Memory B cell (primary cell): Measurements from ENCODE around the gene HTT.

Source experiments
- ATAC-seq: fragments of 150-1000 bp; cut with Tn5 transposase; 2 replicates; pipeline ENCODE4 v1.10.0; 2021; ENCODE audit warnings: low read depth, mild to moderate bottlenecking, moderate library complexity
- DNase-seq, 2 donors: peaks; one replicate each; pipeline ENCODE4 v3.0.0; 2022; ENCODE audit warnings: low spot score in 2 of 2
- H3K27ac Mint-ChIP-seq: one replicate; pipeline ENCODE4 v1.8.0; 2022; ENCODE audit warnings: mild to moderate bottlenecking, moderate library complexity, mixed read lengths
- H3K27me3 Mint-ChIP-seq: one replicate; pipeline ENCODE4 v1.8.0; 2022; ENCODE audit warnings: mixed read lengths
- H3K36me3 Mint-ChIP-seq: one replicate; pipeline ENCODE4 v1.8.0; 2022; ENCODE audit warnings: mild to moderate bottlenecking, mixed read lengths
- H3K4me1 Mint-ChIP-seq: one replicate; pipeline ENCODE4 v1.8.0; 2022; ENCODE audit warnings: mixed read lengths
- H3K4me3 Mint-ChIP-seq: one replicate; pipeline ENCODE4 v1.8.0; 2022; ENCODE audit warnings: mild to moderate bottlenecking, moderate library complexity, mixed read lengths
- H3K9me3 Mint-ChIP-seq: one replicate; pipeline ENCODE4 v1.8.0; 2022; ENCODE audit warnings: mixed read lengths

Gene HTT

GRCh38 chr4:3228881-3229280 lies 154.4 kb downstream of the HTT start:
- no peak for ATAC-seq
- Mint-ChIP-seq H3K9me3 (no peaks in the 10 kb centered on the region), H3K4me1 (peaks cover 11% of the 10 kb centered on the region), H3K36me3 (peaks cover 36% of the 10 kb centered on the region), H3K27me3 (no peaks in the 10 kb centered on the region), H3K27ac (no peak overlapping the region), H3K4me3 (no peak overlapping the region)
- no peak for DNase-seq

DNA sequence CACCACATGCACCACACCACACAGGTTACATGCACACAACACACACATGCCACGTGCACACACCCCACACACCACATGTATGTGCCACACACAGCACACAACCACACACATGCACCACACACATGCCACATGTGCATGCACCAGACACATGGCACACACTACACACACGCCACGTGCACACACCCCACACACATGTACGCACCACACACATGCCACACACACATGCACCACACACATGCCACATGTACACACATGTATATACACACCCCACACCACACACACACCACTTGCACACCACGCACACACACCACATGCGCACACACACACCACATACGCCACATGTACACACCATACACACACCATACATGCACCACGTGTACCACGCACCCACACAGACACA lies 154.8 kb downstream of the HTT start:
- Mint-ChIP-seq H3K4me3 (no peak overlapping the region), H3K4me1 (peaks cover 11% of the 10 kb centered on the region), H3K36me3 (peaks cover 35% of the 10 kb centered on the region), H3K27ac (no peak overlapping the region), H3K9me3 (no peaks in the 10 kb centered on the region), H3K27me3 (no peaks in the 10 kb centered on the region)
- DNase-seq (no peak), ATAC-seq (no peak)

DNA sequence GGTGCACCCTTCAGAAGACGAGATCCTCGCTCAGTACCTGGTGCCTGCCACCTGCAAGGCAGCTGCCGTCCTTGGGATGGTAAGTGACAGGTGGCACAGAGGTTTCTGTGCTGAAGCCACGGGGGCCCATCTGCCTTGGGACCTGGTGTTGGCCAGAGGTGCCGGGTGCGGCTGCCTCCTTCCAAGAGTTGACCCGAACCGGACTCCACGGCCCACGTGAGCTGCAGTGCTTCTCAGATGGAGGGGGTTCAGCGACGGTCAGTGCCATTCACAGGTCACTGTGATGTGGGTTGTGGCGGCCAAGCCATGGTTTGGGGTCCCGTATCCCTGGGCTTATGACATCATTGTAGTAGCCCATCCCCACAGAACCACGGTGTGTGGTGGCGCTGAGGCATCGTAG lies 155.5 kb downstream of the HTT start:
- peaks cover 11% of the 10 kb centered on the region for H3K4me1 Mint-ChIP-seq
- ATAC-seq (no peak), DNase-seq (no peak)
- H3K36me3 Mint-ChIP-seq = peaks cover 34% of the 10 kb centered on the region
- no peak overlapping the region for H3K4me3 Mint-ChIP-seq
- no peak overlapping the region for H3K27ac Mint-ChIP-seq
- H3K9me3 Mint-ChIP-seq = no peaks in the 10 kb centered on the region
- H3K27me3 Mint-ChIP-seq = no peaks in the 10 kb centered on the region

DNA sequence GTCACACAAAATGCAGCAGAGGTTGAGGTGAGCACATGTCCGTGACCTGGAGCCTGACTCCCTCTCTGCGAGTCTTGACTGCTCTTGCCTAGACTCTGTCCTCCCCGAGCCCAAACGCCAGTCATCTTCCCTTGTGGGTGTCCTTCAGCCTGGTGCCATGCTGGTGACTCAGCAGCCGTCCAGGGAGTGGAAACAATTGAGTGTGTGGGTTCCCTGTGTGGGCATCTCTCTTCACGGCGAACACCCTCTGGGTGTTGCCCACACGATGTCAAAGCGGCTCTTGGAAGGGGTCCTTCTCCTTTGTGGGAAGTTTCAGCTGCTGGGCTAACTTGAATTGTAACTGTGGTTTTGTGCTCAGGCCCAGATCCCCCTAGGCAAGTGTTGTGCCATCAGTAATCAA lies 157.0 kb downstream of the HTT start:
- H3K4me3 Mint-ChIP-seq = no peak overlapping the region
- DNase-seq (no peak), ATAC-seq (no peak)
- H3K4me1 Mint-ChIP-seq = peaks cover 6% of the 10 kb centered on the region
- H3K27me3 Mint-ChIP-seq = no peaks in the 10 kb centered on the region
- H3K27ac Mint-ChIP-seq = no peak overlapping the region
- peaks cover 35% of the 10 kb centered on the region for H3K36me3 Mint-ChIP-seq
- no peaks in the 10 kb centered on the region for H3K9me3 Mint-ChIP-seq

- H3K27ac Mint-ChIP-seq = no peak overlapping the region
- DNase-seq (no peak), ATAC-seq (no peak)
- peaks cover 4% of the 10 kb centered on the region for H3K4me1 Mint-ChIP-seq
- H3K9me3 Mint-ChIP-seq = no peaks in the 10 kb centered on the region
- H3K36me3 Mint-ChIP-seq = peaks cover 35% of the 10 kb centered on the region
- H3K27me3 Mint-ChIP-seq = no peaks in the 10 kb centered on the region
- no peak overlapping the region for H3K4me3 Mint-ChIP-seq
These were observed 157.5 kb downstream of the HTT start for GRCh38 chr4:3232001-3232400.

DNA sequence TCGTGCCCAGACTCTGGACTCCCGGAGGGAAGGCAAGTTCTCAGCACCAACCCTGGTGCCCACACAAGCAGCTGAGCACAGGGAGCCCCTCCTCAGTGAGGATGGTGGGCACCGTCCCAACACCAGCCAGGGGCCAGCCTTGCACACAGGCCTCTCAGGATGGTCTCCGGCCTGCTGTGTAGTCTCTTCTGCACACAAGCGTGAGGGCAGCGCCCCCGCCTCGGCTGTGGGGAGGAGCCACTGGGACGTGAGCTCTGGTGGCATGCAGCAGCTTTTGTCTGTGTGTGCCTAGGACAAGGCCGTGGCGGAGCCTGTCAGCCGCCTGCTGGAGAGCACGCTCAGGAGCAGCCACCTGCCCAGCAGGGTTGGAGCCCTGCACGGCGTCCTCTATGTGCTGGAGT lies 158.4 kb downstream of the HTT start:
- Mint-ChIP-seq H3K4me3 (no peak overlapping the region), H3K36me3 (peaks cover 40% of the 10 kb centered on the region), H3K4me1 (peaks cover 4% of the 10 kb centered on the region), H3K9me3 (no peaks in the 10 kb centered on the region), H3K27ac (no peak overlapping the region), H3K27me3 (no peaks in the 10 kb centered on the region)
- DNase-seq = no peak
- ATAC-seq = no peak

DNA sequence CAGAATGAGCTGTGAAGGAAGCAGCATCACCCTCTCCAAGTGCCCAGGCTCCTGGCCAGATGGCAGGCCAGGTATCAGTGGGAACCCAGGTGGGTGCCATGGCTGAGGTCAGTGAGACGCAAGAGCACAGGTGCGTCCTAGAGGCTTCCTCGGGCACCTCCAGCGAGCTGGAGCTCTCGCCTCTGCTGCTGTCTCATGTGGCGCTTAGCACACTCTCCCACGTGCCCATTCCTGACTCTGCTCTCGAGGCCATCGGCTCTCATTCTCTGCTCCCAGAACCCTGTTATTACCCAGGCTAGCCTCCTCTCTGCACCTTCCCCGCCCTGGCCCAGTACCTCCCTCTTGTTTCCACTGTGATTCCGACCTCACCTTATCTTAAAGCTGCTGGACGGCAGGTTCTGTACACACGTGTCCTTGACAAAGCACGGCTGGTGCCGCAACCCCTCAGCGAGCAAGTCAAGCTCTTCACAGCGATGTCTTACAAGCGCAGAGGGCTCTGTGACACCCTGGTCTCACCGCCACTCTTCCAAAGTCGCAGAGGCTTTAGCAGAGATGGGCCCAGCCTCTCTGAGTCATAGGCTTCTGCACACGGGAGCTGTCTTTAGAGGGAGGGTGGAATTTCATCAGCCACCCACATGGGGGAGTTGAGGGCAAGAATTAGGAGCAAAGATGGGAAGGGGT lies 159.1 kb downstream of the HTT start:
- DNase-seq = no peak
- Mint-ChIP-seq H3K9me3 (no peaks in the 10 kb centered on the region), H3K4me1 (peaks cover 4% of the 10 kb centered on the region), H3K36me3 (peaks cover 39% of the 10 kb centered on the region), H3K4me3 (no peak overlapping the region), H3K27me3 (no peaks in the 10 kb centered on the region), H3K27ac (no peak overlapping the region)
- no peak for ATAC-seq

GRCh38 chr4:3234171-3235029 lies 159.9 kb downstream of the HTT start:
- no peak overlapping the region for H3K4me3 Mint-ChIP-seq
- peaks cover 2% of the 10 kb centered on the region for H3K4me1 Mint-ChIP-seq
- H3K9me3 Mint-ChIP-seq = no peaks in the 10 kb centered on the region
- no peak overlapping the region for H3K27ac Mint-ChIP-seq
- peaks cover 32% of the 10 kb centered on the region for H3K36me3 Mint-ChIP-seq
- DNase-seq (no peak), ATAC-seq (no peak)
- no peaks in the 10 kb centered on the region for H3K27me3 Mint-ChIP-seq

GRCh38 chr4:3235030-3235345 lies 160.5 kb downstream of the HTT start:
- DNase-seq (no peak), ATAC-seq (no peak)
- Mint-ChIP-seq H3K4me3 (no peak overlapping the region), H3K27ac (no peak overlapping the region), H3K4me1 (no peaks in the 10 kb centered on the region), H3K9me3 (no peaks in the 10 kb centered on the region), H3K36me3 (peaks cover 28% of the 10 kb centered on the region), H3K27me3 (no peaks in the 10 kb centered on the region)

- Mint-ChIP-seq H3K9me3 (no peaks in the 10 kb centered on the region), H3K36me3 (peaks cover 30% of the 10 kb centered on the region), H3K27me3 (no peaks in the 10 kb centered on the region), H3K4me1 (no peaks in the 10 kb centered on the region), H3K27ac (no peak overlapping the region), H3K4me3 (no peak overlapping the region)
- no peak for DNase-seq
- ATAC-seq = no peak
These were observed 161.1 kb downstream of the HTT start for GRCh38 chr4:3235581-3235980.

DNA sequence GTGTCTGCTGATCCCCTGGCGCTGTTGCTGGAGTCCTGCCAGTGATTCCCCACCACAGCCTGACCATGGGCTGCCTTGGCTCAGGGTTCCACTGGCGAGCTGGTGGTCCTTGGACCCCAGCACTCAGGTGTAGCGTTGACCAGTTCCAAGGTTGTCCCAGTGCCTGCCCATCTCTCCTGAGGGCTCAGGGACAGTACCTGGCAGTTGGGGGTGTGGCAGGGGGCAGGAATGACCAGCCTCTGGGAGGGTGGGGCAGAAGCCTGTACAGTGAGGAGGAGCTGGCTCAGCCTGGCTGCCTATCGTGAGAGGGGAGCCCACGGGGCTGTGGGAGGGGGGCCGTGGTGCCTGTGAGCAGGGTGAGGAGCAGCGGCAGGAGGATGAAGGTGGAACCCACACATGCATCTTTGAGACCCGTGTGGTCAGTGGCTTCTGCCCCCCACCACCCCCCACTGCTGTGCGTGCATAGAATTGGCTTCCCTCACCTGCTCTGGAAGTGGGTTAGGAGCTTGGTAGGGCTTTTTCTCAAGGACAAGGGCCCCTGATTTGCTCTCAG lies 161.9 kb downstream of the HTT start:
- Mint-ChIP-seq H3K27me3 (no peaks in the 10 kb centered on the region), H3K4me3 (no peak overlapping the region), H3K27ac (no peak overlapping the region), H3K9me3 (no peaks in the 10 kb centered on the region), H3K4me1 (no peaks in the 10 kb centered on the region), H3K36me3 (peaks cover 33% of the 10 kb centered on the region)
- DNase-seq (no peak), ATAC-seq (no peak)

DNA sequence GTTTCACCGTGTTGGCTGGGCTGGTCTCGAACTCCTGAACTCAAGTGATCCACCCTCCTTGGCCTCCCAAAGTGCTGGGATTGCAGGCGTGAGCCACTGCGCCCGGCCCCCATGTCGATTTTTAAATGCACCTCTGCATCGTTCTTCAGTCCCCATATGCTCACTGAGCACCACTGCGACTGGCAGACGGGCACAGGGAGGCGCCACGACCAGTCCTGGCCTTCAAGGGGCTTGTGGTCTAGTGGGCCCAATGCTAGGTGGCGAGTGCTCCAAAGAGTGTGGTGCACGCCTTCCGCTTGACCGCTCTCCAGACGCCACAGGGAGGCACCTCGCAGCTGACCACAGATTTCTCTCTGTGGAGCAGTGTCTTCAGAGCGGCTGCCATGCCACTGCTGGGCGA lies 162.8 kb downstream of the HTT start:
- no peaks in the 10 kb centered on the region for H3K27me3 Mint-ChIP-seq
- H3K36me3 Mint-ChIP-seq = peaks cover 28% of the 10 kb centered on the region
- no peaks in the 10 kb centered on the region for H3K9me3 Mint-ChIP-seq
- no peak for DNase-seq
- H3K27ac Mint-ChIP-seq = no peak overlapping the region
- no peak overlapping the region for H3K4me3 Mint-ChIP-seq
- no peak for ATAC-seq
- no peaks in the 10 kb centered on the region for H3K4me1 Mint-ChIP-seq

DNA sequence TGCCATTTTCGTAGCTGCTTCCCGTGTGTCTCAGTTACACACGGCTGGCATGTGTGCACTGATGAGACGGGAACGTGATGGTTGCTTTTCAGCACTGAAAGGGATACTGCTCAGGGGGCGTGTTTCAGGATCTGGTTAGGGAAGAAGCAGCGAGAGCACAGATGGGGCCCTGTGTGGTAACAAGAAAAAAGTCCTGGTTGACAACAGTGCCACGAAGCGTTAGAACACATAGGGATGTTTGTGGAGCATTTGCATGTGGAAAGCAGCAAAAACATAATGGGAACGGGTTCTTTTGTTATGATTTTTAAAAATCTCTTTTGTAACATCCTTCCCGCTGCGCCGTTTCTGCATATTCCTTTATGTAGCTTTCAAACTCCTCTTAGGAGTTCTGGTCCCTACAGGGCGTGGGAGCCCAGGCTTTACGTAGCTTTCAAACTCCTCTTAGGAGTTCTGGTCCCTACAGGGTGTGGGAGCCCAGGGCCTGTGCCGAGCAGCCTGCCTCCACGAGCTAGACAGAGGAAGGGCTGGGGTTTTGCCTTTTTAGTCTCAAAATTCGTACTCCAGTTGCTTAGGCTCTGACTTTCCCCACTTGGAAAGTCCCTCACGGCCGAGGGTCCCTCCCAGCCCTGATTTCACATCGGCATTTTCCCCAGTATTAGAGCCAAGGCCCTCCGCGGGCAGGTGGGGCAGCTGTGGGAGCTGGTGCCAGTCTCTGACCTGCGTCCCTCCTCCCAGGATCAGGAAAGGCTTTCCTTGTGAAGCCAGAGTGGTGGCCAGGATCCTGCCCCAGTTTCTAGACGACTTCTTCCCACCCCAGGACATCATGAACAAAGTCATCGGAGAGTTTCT lies 163.5 kb downstream of the HTT start:
- Mint-ChIP-seq H3K4me1 (peaks cover 5% of the 10 kb centered on the region), H3K27ac (no peak overlapping the region), H3K27me3 (no peaks in the 10 kb centered on the region), H3K9me3 (no peaks in the 10 kb centered on the region), H3K36me3 (peaks cover 25% of the 10 kb centered on the region), H3K4me3 (no peak overlapping the region)
- ATAC-seq (no peak), DNase-seq (no peak)

DNA sequence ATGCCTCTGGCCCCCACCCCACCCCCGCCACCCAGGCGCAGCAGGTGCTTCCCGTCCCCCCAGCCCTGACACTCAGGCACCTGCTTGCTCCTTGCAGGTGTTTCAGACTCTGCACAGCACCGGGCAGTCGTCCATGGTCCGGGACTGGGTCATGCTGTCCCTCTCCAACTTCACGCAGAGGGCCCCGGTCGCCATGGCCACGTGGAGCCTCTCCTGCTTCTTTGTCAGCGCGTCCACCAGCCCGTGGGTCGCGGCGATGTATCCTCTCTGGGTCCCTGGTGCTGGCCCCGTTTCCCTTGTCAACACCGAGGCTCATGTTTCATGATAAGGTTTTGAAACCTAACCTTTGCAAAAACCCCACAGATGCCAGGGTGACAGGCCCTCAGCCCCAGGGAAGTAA lies 164.2 kb downstream of the HTT start:
- H3K4me3 Mint-ChIP-seq = no peak overlapping the region
- no peak for DNase-seq
- H3K36me3 Mint-ChIP-seq = peaks cover 23% of the 10 kb centered on the region
- no peak overlapping the region for H3K27ac Mint-ChIP-seq
- peaks cover 11% of the 10 kb centered on the region for H3K4me1 Mint-ChIP-seq
- no peaks in the 10 kb centered on the region for H3K27me3 Mint-ChIP-seq
- no peaks in the 10 kb centered on the region for H3K9me3 Mint-ChIP-seq
- ATAC-seq = no peak
